ENCODE measurements around the gene TIMM21.
A peak's percentile ranks its signal among the peaks of the same experiment; 100 is the strongest.

Gene TIMM21

GRCh38 chr18:74126684-74127655, 21.4 kb upstream of the TIMM21 start:
- DNase-seq: no peak
- Mint-ChIP-seq H3K9me3 (no peaks in the 10 kb centered on the region), H3K4me1 (peaks cover 12% of the 10 kb centered on the region), H3K4me3 (no peak overlapping the region), H3K36me3 (ENCODE audit: low read depth) (no peaks in the 10 kb centered on the region), H3K27ac (no peak overlapping the region), H3K27me3 (ENCODE audit: low read depth, poor library complexity) (peaks cover 14% of the 10 kb centered on the region)
- no peak for TF ChIP-seq CTCF (IDR thresholded peaks at IDR 0.05)

GRCh38 chr18:74128159-74128558, 20.2 kb upstream of the TIMM21 start:
- DNase-seq: no peak
- TF ChIP-seq CTCF (IDR thresholded peaks at IDR 0.05): no peak
- Mint-ChIP-seq H3K36me3 (ENCODE audit: low read depth) (no peaks in the 10 kb centered on the region), H3K4me3 (no peak overlapping the region), H3K27me3 (ENCODE audit: low read depth, poor library complexity) (peaks cover 12% of the 10 kb centered on the region), H3K4me1 (peaks cover 21% of the 10 kb centered on the region), H3K27ac (peak overlapping the region; percentile 12), H3K9me3 (no peaks in the 10 kb centered on the region)

- DNase-seq: no peak
- Mint-ChIP-seq H3K9me3 (peaks cover 14% of the 10 kb centered on the region), H3K36me3 (ENCODE audit: low read depth) (peaks cover 12% of the 10 kb centered on the region), H3K4me3 (no peak overlapping the region), H3K4me1 (peaks cover 28% of the 10 kb centered on the region), H3K27ac (no peak overlapping the region), H3K27me3 (ENCODE audit: low read depth, poor library complexity) (peaks cover 2% of the 10 kb centered on the region)
- no peak for TF ChIP-seq CTCF (IDR thresholded peaks at IDR 0.05)
Observed at GRCh38 chr18:74131124-74131523, 17.2 kb upstream of the TIMM21 start.

GRCh38 chr18:74132201-74132600, 16.1 kb upstream of the TIMM21 start:
- TF ChIP-seq CTCF (IDR thresholded peaks at IDR 0.05): no peak
- peaks cover 20% of the 10 kb centered on the region for H3K4me1 Mint-ChIP-seq
- peaks cover 14% of the 10 kb centered on the region for H3K9me3 Mint-ChIP-seq
- H3K4me3 Mint-ChIP-seq: no peak overlapping the region
- DNase-seq: no peak
- H3K36me3 Mint-ChIP-seq (ENCODE audit: low read depth): peaks cover 12% of the 10 kb centered on the region
- H3K27me3 Mint-ChIP-seq (ENCODE audit: low read depth, poor library complexity): peaks cover 4% of the 10 kb centered on the region
- no peak overlapping the region for H3K27ac Mint-ChIP-seq

GRCh38 chr18:74137920-74138538, 10.3 kb upstream of the TIMM21 start:
- H3K4me1 Mint-ChIP-seq: peaks cover 23% of the 10 kb centered on the region
- peaks cover 11% of the 10 kb centered on the region for H3K27me3 Mint-ChIP-seq (ENCODE audit: low read depth, poor library complexity)
- TF ChIP-seq CTCF (IDR thresholded peaks at IDR 0.05): no peak
- H3K9me3 Mint-ChIP-seq: peaks cover 14% of the 10 kb centered on the region
- peaks cover 12% of the 10 kb centered on the region for H3K36me3 Mint-ChIP-seq (ENCODE audit: low read depth)
- no peak overlapping the region for H3K4me3 Mint-ChIP-seq
- no peak overlapping the region for H3K27ac Mint-ChIP-seq
- DNase-seq: no peak
